Activated gamma-delta T cell (primary cell): ENCODE measurements around the gene AP2A2.

ENCODE experiments used
- DNase-seq: peaks from one replicate; lab custom pipeline; 2025; lab: John Stamatoyannopoulos, UW

Gene AP2A2

GRCh38 chr11:996681-997080, 71.0 kb downstream of the AP2A2 start:
- no peak for DNase-seq

GRCh38 chr11:997907-998306, 72.2 kb downstream of the AP2A2 start:
- no peak for DNase-seq

- no peak for DNase-seq
Observed at GRCh38 chr11:999009-999408, 73.3 kb downstream of the AP2A2 start.

- no peak for DNase-seq
Observed at GRCh38 chr11:1000357-1001278, 74.9 kb downstream of the AP2A2 start.

- DNase-seq: no peak
Observed at GRCh38 chr11:1001617-1002405, 76.1 kb downstream of the AP2A2 start.

- DNase-seq: no peak
Observed at GRCh38 chr11:1002406-1002984, 76.8 kb downstream of the AP2A2 start.

GRCh38 chr11:1003159-1003558, 77.5 kb downstream of the AP2A2 start:
- DNase-seq: no peak

GRCh38 chr11:1005928-1006327, 80.3 kb downstream of the AP2A2 start:
- no peak for DNase-seq

GRCh38 chr11:1006762-1007161, 81.1 kb downstream of the AP2A2 start:
- no peak for DNase-seq

GRCh38 chr11:1007279-1007678, 81.6 kb downstream of the AP2A2 start:
- no peak for DNase-seq

GRCh38 chr11:1008001-1008802, 82.5 kb downstream of the AP2A2 start:
- no peak for DNase-seq

- DNase-seq: no peak
Observed at GRCh38 chr11:1008803-1009145, 83.1 kb downstream of the AP2A2 start.

GRCh38 chr11:1009371-1009770, 83.7 kb downstream of the AP2A2 start:
- no peak for DNase-seq

- DNase-seq: no peak
Observed at GRCh38 chr11:1009991-1010390, 84.3 kb downstream of the AP2A2 start.

- DNase-seq: no peak
Observed at GRCh38 chr11:1010551-1011319, 85.1 kb downstream of the AP2A2 start.

GRCh38 chr11:1011320-1011698, 85.6 kb downstream of the AP2A2 start:
- DNase-seq: no peak

- DNase-seq: no peak
Observed at GRCh38 chr11:1012291-1012690, 86.6 kb downstream of the AP2A2 start.

GRCh38 chr11:1012740-1013630, 87.3 kb downstream of the AP2A2 start:
- no peak for DNase-seq

GRCh38 chr11:1013631-1013935, 87.9 kb downstream of the AP2A2 start:
- no peak for DNase-seq

GRCh38 chr11:1014276-1014675, 88.6 kb downstream of the AP2A2 start:
- DNase-seq: no peak
